ENCODE results near the gene RMI2. TPM values are rescaled to one million over a fixed set of nuclear protein-coding genes. Genes with fewer than 3 reads are reported as not detected.

The RMI2 gene
- total RNA-seq, 2 experiments from 2014 or later, result 50.1 to 56.1 TPM

DNA sequence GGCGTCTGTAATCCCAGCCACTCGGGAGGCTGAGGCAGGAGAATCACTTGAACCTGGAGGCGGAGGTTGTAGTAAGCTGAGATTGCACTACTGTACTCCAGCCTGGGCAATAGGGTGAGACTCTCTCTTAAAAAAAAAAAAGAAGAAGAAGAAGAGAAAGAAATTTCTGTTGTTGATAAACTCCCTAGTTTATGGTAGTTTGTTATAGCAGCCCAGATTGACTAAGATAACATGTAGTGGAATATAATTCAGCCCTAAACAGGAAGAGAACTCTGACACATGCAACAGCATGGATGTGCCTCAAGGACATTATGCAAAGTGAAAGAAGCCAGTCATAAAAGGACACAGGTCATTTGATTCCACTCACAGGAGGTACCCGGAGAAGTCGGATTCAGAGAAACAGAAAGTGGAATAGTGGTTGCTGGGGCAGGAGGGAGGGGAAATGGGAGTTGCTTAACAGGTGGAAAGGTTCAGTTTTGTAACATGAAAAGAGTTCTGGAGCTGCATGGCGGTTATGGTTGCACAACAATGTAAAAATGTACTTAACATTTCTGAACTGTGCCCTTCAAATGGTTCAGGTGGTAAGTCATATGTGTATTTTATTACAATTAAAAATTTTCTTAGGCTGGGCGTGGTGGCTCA is 38.1 kb upstream of the RMI2 start:
- Mint-ChIP-seq H3K27me3 (no peaks in the 10 kb centered on the region), H3K36me3 (no peaks in the 10 kb centered on the region), H3K27ac (no peak overlapping the region), H3K9me3 (peaks cover 2% of the 10 kb centered on the region), H3K4me3 (no peak overlapping the region), H3K4me1 (peaks cover 29% of the 10 kb centered on the region)
- no peak for DNase-seq

- Mint-ChIP-seq H3K36me3 (no peaks in the 10 kb centered on the region), H3K27ac (no peak overlapping the region), H3K27me3 (no peaks in the 10 kb centered on the region), H3K4me3 (no peak overlapping the region), H3K4me1 (peaks cover 37% of the 10 kb centered on the region), H3K9me3 (peaks cover 2% of the 10 kb centered on the region)
- no peak for DNase-seq
Observed at GRCh38 chr16:11307639-11308492, 37.4 kb upstream of the RMI2 start.

GRCh38 chr16:11308493-11309283 is 36.6 kb upstream of the RMI2 start:
- Mint-ChIP-seq H3K9me3 (peaks cover 2% of the 10 kb centered on the region), H3K36me3 (no peaks in the 10 kb centered on the region), H3K4me3 (no peak overlapping the region), H3K27ac (no peak overlapping the region), H3K27me3 (no peaks in the 10 kb centered on the region), H3K4me1 (peaks cover 40% of the 10 kb centered on the region)
- DNase-seq, result no peak

DNA sequence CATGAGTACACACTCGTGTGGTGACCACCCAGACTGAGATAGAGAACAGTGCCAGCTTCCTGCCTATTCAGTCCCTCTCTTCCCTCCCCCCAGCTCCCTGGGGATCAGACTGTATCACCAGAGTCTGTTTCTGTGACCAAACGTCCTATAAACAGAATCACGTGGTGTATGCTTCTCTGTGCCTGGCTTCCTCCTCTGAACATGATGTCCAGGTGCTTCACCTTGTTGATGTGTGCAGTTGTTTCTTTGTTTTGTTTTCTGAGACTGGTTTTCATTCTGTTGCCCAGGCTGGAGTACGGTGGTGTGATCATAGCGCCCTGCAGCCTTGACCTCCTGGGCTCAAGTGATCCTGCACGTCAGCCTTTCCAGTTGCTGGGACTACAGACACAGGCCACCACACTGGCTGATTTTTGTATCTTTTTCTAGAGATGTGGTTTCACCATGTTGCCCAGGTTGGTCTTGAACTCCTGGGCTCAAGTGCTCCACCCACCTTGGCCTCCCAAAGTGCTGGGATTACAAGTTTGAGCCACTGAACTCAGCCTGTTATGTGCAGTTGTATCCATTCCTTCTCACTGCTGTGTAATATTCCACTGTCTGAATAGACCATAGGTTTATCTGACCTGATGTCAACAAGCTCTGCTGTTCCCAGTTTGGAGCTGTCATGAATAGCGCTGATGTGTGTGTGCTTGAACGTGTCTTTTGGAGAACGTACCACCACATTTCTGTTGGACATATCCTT is 35.2 kb upstream of the RMI2 start:
- Mint-ChIP-seq H3K4me3 (no peak overlapping the region), H3K4me1 (peaks cover 41% of the 10 kb centered on the region), H3K27ac (peak overlapping the region; percentile 27), H3K27me3 (no peaks in the 10 kb centered on the region), H3K36me3 (no peaks in the 10 kb centered on the region), H3K9me3 (peaks cover 2% of the 10 kb centered on the region)
- DNase-seq, result no peak

- DNase-seq, result no peak
- Mint-ChIP-seq H3K27me3 (no peaks in the 10 kb centered on the region), H3K9me3 (peaks cover 2% of the 10 kb centered on the region), H3K27ac (peak overlapping the region; percentile 80), H3K4me3 (no peak overlapping the region), H3K4me1 (peaks cover 41% of the 10 kb centered on the region), H3K36me3 (no peaks in the 10 kb centered on the region)
Observed at GRCh38 chr16:11310634-11310977, 34.7 kb upstream of the RMI2 start.

GRCh38 chr16:11310997-11311561 is 34.2 kb upstream of the RMI2 start:
- Mint-ChIP-seq H3K9me3 (peaks cover 2% of the 10 kb centered on the region), H3K27ac (peak overlapping the region; percentile 80), H3K36me3 (no peaks in the 10 kb centered on the region), H3K27me3 (no peaks in the 10 kb centered on the region), H3K4me1 (peaks cover 41% of the 10 kb centered on the region), H3K4me3 (no peak overlapping the region)
- DNase-seq, result peak; percentile 32

GRCh38 chr16:11312718-11313492 is 32.4 kb upstream of the RMI2 start:
- DNase-seq, result peak; percentile 42
- Mint-ChIP-seq H3K27ac (peak overlapping the region; percentile 58), H3K4me1 (peaks cover 41% of the 10 kb centered on the region), H3K9me3 (peaks cover 2% of the 10 kb centered on the region), H3K27me3 (no peaks in the 10 kb centered on the region), H3K36me3 (no peaks in the 10 kb centered on the region), H3K4me3 (no peak overlapping the region)

- H3K36me3 Mint-ChIP-seq, result no peaks in the 10 kb centered on the region
- peaks cover 39% of the 10 kb centered on the region for H3K4me1 Mint-ChIP-seq
- no peaks in the 10 kb centered on the region for H3K27me3 Mint-ChIP-seq
- peak overlapping the region; percentile 17 for H3K27ac Mint-ChIP-seq
- H3K9me3 Mint-ChIP-seq, result peaks cover 2% of the 10 kb centered on the region
- DNase-seq, result no peak
- no peak overlapping the region for H3K4me3 Mint-ChIP-seq
Observed at GRCh38 chr16:11313493-11314308, 31.6 kb upstream of the RMI2 start.

DNA sequence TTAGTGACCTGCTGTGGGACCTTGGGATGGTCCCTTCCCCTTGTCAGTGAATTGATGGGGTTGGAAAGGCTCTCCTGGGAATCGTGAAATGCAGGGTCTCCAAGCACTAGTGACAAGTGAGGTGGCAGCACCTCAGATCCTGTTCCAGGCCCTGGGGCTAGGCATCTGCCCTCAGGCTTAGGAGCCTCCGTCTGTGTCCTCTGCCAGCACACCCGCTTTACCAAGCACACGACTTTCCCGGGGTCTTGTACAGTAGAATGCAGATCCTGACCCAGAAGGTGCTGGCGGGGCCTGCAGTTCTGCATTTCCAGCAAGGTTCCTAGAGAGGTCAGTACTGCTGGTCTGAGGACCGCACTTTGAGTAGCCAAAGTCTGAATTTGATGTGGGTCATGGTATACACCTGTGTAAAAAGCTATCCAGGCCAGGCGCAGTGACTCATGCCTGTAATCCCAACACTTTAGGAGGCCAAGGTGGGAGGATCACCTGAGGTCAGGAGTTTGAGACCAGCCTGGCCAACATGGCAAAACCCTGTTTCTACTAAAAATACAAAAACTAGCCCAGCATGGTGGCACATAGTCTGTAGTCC is 30.9 kb upstream of the RMI2 start:
- DNase-seq, result no peak
- Mint-ChIP-seq H3K27me3 (no peaks in the 10 kb centered on the region), H3K27ac (no peak overlapping the region), H3K36me3 (no peaks in the 10 kb centered on the region), H3K4me1 (peaks cover 38% of the 10 kb centered on the region), H3K4me3 (no peak overlapping the region), H3K9me3 (peaks cover 2% of the 10 kb centered on the region)

GRCh38 chr16:11315510-11315909 is 29.7 kb upstream of the RMI2 start:
- no peak for DNase-seq
- Mint-ChIP-seq H3K4me3 (no peak overlapping the region), H3K36me3 (no peaks in the 10 kb centered on the region), H3K4me1 (peaks cover 31% of the 10 kb centered on the region), H3K27me3 (no peaks in the 10 kb centered on the region), H3K9me3 (no peaks in the 10 kb centered on the region), H3K27ac (no peak overlapping the region)

GRCh38 chr16:11316331-11317015 is 28.8 kb upstream of the RMI2 start:
- Mint-ChIP-seq H3K27ac (peak overlapping the region; percentile 6), H3K27me3 (no peaks in the 10 kb centered on the region), H3K4me3 (no peak overlapping the region), H3K9me3 (no peaks in the 10 kb centered on the region), H3K4me1 (peaks cover 22% of the 10 kb centered on the region), H3K36me3 (no peaks in the 10 kb centered on the region)
- DNase-seq, result no peak

GRCh38 chr16:11318817-11319216 is 26.4 kb upstream of the RMI2 start:
- Mint-ChIP-seq H3K4me1 (no peaks in the 10 kb centered on the region), H3K36me3 (no peaks in the 10 kb centered on the region), H3K27me3 (no peaks in the 10 kb centered on the region), H3K4me3 (no peak overlapping the region), H3K27ac (no peak overlapping the region), H3K9me3 (no peaks in the 10 kb centered on the region)
- no peak for DNase-seq
